ENCODE data around the gene CDH24.

CDH24 gene, protein sequence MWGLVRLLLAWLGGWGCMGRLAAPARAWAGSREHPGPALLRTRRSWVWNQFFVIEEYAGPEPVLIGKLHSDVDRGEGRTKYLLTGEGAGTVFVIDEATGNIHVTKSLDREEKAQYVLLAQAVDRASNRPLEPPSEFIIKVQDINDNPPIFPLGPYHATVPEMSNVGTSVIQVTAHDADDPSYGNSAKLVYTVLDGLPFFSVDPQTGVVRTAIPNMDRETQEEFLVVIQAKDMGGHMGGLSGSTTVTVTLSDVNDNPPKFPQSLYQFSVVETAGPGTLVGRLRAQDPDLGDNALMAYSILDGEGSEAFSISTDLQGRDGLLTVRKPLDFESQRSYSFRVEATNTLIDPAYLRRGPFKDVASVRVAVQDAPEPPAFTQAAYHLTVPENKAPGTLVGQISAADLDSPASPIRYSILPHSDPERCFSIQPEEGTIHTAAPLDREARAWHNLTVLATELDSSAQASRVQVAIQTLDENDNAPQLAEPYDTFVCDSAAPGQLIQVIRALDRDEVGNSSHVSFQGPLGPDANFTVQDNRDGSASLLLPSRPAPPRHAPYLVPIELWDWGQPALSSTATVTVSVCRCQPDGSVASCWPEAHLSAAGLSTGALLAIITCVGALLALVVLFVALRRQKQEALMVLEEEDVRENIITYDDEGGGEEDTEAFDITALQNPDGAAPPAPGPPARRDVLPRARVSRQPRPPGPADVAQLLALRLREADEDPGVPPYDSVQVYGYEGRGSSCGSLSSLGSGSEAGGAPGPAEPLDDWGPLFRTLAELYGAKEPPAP

DNA sequence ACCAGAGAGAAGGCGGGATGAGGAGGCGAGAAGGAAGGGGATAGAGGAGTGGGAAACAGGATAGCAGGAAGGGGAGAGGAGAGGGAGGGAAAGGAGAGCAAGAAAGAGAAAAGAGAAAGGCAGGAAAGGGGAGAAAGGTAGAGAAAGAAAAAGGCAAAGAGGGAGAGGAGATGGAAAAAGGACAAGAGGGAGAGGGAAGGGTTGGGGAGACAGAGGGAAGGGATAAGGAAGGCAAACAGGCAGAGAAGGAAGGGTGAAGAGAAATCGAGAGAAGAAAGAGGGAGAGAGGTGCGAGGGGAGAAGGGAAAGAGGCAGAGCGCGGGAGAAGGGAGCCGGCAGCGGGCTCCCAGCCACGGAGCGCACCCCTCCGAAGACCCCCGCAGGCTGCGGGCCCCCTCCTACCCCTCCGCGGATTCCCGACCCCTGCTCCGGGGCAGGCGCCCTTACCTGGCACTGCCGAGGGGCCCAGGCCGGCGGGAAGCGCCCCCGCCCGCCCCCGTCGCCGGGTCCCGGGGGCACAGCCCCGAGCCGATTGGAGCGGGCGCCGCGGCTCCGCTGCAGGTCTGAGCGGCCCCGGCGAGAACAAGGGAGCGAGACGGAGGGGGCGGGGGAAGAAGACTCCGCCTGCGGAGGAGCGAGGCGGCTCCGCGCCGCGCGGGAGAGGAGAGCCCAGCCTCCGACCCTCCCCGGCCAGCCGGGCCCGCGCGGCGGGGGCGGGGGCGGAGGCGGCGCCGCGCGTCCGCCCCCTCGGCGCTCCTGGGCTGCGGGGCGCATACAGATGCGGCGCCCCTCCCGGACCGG, at the start of gene CDH24:
CDH24 (minus strand) TSS at position 565 of the 801 bp plus-strand sequence. CDS start 1,787 bp downstream, outside the sequence.
- peak; percentile 87 for DNase-seq
- CTCF ChIA-PET, result interaction anchor here (0.7 to 19.2 kb wide), 25 partner anchors 8 to 497 kb away, joined by 3 to 633 read pairs (median 6); partner anchors contain the start of genes AJUBA and PSMB11
- peaks cover 21% of the 10 kb centered on the region for H3K4me1 Mint-ChIP-seq
- H3K9me3 Mint-ChIP-seq, result no peaks in the 10 kb centered on the region
- peak within 1 kb of the TSS; percentile 83 for H3K4me3 Mint-ChIP-seq
- peaks cover 21% of the 10 kb centered on the region for H3K36me3 Mint-ChIP-seq
- peaks cover 25% of the 10 kb centered on the region for H3K27me3 Mint-ChIP-seq
- H3K27ac Mint-ChIP-seq, result peak within 1 kb of the TSS; percentile 71

DNA sequence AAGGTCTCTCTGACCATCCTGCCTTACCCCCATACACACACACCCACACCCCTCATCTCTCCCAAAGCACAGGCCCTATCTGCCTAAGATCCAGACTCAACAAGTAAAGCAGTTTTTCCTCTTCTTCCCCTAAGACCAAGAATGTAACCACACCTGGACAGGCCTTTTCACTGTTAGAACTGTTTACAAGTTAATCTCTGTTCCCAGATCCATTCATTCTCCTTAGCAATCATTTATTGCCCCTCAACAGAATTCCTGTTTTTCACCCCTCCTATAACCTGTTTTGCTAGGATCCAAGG, 49.4 kb upstream of the CDH24 start:
- no peak for DNase-seq
- CTCF ChIA-PET, result interaction anchor here (1.1 kb wide), 1 partner anchor 14 kb away, joined by 3 read pairs; no protein-coding TSS in a partner anchor
- peaks cover 22% of the 10 kb centered on the region for H3K27me3 Mint-ChIP-seq
- H3K4me3 Mint-ChIP-seq, result no peak overlapping the region
- no peak overlapping the region for H3K27ac Mint-ChIP-seq
- H3K9me3 Mint-ChIP-seq, result no peaks in the 10 kb centered on the region
- H3K36me3 Mint-ChIP-seq, result no peaks in the 10 kb centered on the region
- H3K4me1 Mint-ChIP-seq, result peaks cover 3% of the 10 kb centered on the region

DNA sequence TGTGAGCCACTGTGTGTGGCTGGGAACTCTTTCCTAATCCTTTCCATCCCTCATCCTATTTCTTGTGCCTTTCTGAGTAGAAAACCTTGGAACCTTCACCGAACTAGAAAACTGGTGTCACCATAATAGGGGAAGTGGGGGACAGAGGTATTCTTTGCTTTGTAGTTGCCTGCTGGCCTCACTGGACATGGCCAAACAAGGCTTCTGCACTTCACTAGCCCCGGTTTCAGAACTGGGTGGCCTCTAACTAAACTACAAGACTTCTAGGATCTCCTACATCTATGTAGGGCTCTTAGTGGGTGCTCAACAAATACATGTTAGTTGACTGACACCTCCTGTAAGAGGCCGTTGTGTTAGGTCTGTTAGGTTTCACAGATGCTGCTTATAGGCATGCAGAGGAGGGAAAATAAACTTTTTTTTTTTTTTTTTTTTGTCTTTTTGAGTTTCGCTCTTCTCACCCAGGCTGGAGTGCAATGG, 48.1 kb upstream of the CDH24 start:
- no peaks in the 10 kb centered on the region for H3K9me3 Mint-ChIP-seq
- peaks cover 3% of the 10 kb centered on the region for H3K4me1 Mint-ChIP-seq
- H3K27ac Mint-ChIP-seq, result no peak overlapping the region
- H3K36me3 Mint-ChIP-seq, result peaks cover under 1% of the 10 kb centered on the region
- no peak for DNase-seq
- H3K27me3 Mint-ChIP-seq, result peaks cover 22% of the 10 kb centered on the region
- no peak overlapping the region for H3K4me3 Mint-ChIP-seq
- CTCF ChIA-PET, result no interaction called here

DNA sequence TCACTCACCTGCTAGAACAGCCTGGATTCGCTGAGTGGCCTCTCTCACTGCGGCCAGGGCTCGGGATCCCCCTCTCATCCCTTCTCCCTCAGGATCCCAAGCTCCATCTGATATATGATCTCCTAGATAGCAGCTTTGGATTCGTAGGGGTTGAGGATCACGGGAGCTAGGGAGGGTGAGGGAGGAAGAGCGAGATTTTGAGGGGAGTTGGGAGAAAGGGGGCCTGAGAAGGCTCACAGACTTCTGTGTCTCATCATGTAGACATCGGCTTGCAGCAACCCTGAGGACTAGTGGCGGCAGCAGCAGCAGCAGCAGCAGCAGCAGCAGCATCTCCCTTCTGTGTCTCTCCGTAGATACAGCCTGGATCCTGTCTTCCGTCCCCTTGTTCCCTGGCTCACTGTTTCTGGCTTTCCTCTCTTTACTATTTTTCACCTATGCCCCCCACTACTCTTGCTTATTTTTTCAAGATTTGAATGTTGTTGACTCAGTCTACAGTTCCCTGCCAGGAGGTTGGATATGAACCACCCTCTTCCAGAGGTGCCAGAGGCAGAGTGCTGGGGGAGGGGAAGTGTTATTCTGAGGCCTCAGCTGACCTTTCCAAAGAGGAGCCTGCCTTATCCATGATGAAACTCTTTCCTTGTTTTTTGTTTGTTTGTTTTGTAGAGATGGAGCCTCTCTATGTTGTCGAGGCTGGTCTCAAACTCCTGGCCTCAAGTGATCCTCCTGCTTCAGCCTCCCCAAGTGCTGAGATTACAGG, 47.4 kb upstream of the CDH24 start, which contains the start of gene CIROP:
CIROP (minus strand) TSS at position 399 of the 757 bp plus-strand sequence; CDS start at position 330, 69 bp downstream.
- CTCF ChIA-PET, result interaction anchor here (1.0 kb wide), 1 partner anchor 10 kb away, joined by 3 read pairs; the partner anchor contains the start of genes ACIN1 and C14orf119
- DNase-seq, result no peak
- H3K27me3 Mint-ChIP-seq, result peaks cover 22% of the 10 kb centered on the region
- peaks cover 4% of the 10 kb centered on the region for H3K36me3 Mint-ChIP-seq
- no peak within 1 kb of the TSS for H3K4me3 Mint-ChIP-seq
- peaks cover 3% of the 10 kb centered on the region for H3K4me1 Mint-ChIP-seq
- H3K9me3 Mint-ChIP-seq, result no peaks in the 10 kb centered on the region
- H3K27ac Mint-ChIP-seq, result no peak within 1 kb of the TSS

DNA sequence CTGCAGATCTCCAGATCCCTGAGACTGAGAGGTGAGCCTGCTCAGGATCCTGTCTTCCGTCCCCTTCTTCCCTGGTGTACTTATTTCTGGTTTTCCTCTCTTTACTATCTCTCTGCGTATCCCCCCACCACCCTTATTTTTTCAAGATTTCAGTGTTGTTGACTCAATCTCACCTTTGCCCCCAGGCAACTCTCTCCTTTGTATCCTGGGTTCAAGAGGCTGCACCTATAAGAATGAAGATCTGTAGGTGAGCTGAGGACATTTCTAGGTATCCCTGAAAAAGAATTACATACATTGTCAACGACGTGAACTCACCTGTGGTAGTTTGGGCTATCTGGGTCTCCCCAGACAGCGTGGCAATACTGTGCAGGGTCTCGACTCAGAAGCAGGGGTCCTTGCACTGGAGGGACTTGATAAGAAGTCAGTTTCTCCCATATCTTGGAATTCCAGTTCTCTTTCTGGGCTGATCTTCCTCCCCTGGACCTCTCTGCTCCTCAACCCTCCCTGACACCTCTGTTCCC, 46.8 kb upstream of the CDH24 start:
- no peak for DNase-seq
- Mint-ChIP-seq H3K4me1 (peaks cover 3% of the 10 kb centered on the region), H3K27ac (no peak overlapping the region), H3K36me3 (peaks cover 8% of the 10 kb centered on the region), H3K27me3 (peaks cover 22% of the 10 kb centered on the region), H3K9me3 (no peaks in the 10 kb centered on the region), H3K4me3 (no peak overlapping the region)
- CTCF ChIA-PET, result interaction anchor here (1.0 kb wide), 1 partner anchor 9 kb away, joined by 3 read pairs; the partner anchor contains the start of genes ACIN1 and C14orf119

DNA sequence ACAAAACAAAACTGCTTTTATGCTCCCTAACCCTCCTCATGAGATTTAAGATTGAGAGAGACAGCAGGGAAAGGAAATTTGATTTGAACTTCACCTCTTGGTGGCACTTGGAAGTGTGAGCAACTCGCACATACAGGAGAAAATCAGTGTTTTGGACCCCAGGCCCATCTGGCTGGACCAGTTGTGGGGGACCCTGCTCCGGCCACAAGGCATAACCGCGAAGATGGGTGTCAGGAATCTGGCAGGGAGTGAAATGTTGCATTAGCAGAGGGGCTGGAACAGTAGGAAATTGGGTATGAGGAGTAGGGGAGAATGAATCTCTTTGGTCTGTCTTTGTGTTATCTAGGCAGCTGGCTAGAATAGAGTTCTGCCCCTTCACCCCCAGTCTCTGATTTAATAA, 46.3 kb upstream of the CDH24 start:
- CTCF ChIA-PET, result interaction anchor here (1.0 kb wide), 1 partner anchor 8 kb away, joined by 3 read pairs; the partner anchor contains the start of genes ACIN1 and C14orf119
- no peak overlapping the region for H3K4me3 Mint-ChIP-seq
- H3K27ac Mint-ChIP-seq, result no peak overlapping the region

DNA sequence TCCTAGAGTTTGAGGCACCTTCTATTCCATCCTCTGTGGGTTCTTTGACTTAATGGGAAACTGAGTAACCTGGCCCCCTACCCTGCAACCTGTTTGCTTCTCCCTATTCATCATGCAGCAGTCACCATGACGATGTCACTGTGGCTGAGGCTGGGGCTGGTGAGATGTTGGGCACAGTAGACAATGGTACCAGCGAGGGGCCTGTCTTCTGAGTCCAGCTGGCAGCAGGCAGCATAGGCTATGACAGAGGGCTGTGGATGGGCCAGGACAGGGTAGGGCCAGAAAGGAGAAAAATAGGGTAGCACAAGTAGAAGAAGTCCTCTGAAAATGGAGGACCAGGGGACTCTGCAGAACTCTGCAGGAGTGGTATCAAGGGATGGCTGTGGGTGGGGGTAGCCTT, 45.5 kb upstream of the CDH24 start:
- H3K9me3 Mint-ChIP-seq, result no peaks in the 10 kb centered on the region
- peaks cover 4% of the 10 kb centered on the region for H3K4me1 Mint-ChIP-seq

More for the DNA sequence above, 46.3 kb upstream of the CDH24 start:
- Mint-ChIP-seq H3K36me3 (peaks cover 11% of the 10 kb centered on the region), H3K9me3 (no peaks in the 10 kb centered on the region), H3K27me3 (peaks cover 22% of the 10 kb centered on the region), H3K4me1 (peaks cover 3% of the 10 kb centered on the region)
- DNase-seq, result no peak

DNA sequence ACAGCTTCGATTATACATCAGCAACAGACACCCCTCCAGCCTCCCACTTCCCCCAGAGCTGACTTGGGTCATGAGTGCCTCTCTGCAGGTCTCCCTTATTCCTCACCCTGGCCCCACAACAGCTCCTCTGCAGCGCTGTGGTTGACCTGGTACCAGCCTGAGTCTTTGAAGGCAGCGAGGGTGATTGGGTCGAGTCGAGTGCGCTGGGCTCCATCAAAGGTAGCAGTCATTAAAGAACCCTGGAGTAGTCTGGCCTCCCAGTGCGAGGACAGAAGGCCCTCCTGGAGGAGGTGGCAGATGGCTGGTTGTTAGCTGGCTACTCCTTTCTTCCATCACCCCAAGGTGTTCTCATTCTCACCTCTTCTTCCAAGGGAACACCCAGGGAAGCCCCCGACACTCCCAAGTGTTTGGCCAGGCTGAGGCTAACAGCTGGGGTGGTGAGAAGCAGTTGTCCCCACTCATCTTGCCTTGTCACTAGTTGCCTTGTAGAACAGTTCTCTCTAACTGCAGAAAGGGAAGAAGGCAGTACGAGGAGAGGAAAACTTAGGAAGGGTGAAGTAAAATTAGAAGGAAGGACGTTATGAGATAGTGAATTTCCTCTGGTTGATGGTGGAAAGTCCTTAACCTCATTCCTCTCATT, 44.8 kb upstream of the CDH24 start:
- H3K36me3 Mint-ChIP-seq, result peaks cover 22% of the 10 kb centered on the region
- no peak overlapping the region for H3K4me3 Mint-ChIP-seq
- H3K9me3 Mint-ChIP-seq, result no peaks in the 10 kb centered on the region
- peaks cover 11% of the 10 kb centered on the region for H3K4me1 Mint-ChIP-seq
- peaks cover 22% of the 10 kb centered on the region for H3K27me3 Mint-ChIP-seq
- DNase-seq, result no peak
- CTCF ChIA-PET, result interaction anchor here (1.3 kb wide), 1 partner anchor 25 kb away, joined by 3 read pairs; no protein-coding TSS in a partner anchor
- H3K27ac Mint-ChIP-seq, result no peak overlapping the region

More for the DNA sequence above, 45.5 kb upstream of the CDH24 start:
- CTCF ChIA-PET, result no interaction called here
- Mint-ChIP-seq H3K36me3 (peaks cover 15% of the 10 kb centered on the region), H3K27ac (no peak overlapping the region), H3K27me3 (peaks cover 22% of the 10 kb centered on the region), H3K4me3 (no peak overlapping the region)
- no peak for DNase-seq

DNA sequence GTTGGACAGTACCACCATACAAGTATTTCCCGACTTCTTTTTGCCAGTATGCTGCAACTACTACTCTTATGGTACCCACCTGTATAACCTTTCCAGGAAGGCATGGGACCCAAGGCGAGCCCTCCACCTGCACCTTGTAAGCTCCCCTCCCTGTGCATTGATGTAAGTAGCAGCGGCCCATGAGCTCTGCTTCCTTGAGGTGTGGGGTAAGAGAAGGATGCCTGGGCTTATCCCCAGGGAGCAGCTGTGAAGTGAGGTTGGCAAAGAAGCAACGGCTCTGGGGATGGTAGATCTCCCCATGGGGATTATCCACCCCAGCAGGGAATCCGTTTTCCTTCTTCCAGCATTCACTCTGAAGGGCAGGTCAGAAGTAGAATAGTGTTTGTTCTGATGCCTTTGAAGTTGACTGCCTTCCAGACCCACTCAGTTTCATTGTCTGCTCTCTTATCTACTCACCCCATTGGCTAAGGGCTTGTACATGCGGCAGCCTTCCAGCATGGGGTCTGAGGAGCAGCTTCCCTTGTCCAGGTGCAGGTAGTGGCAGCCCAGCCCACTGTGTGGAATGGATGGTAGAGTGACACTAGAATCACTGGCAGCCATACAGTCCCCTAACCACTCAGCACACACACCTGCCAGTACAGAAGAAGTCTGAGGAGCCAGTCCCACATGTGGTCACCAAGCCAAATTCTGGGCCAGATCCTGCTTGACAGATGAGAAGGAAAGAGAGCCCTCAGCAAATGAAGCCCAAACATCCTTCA, 44.1 kb upstream of the CDH24 start:
- Mint-ChIP-seq H3K27me3 (peaks cover 22% of the 10 kb centered on the region), H3K27ac (no peak overlapping the region)

DNA sequence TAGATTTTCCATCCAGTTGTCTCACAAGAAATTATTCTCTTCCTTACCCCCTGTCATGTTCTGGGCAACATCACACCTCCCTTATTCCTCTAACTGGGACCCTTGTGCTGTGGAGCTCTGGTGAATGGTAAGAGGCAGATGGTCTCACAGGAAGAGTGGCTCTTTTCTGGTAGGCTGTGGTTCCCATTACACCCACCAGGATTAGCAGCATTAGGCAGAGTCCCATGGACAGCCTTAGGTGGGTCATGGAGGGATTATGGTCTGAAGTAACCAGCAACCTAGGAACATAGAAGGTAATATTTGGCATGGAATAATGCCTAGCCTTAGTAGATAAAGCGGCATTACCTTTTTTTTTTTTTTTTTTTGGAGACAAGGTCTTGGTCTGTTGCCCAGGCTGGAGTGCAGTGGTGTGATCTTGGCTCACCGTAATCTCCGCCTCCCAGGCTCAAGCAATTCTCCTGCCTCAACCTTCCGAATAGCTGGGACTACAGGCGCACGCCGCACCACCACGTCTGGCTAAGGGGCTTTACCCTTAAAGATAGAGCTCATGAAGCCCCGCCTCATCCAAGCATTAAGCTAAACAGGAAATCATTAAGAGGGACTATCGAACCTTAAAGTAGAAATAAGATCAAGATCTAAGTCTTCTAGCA, 42.0 kb upstream of the CDH24 start:
- CTCF ChIA-PET, result interaction anchor here (1.2 to 1.5 kb wide), 2 partner anchors 21 to 126 kb away, joined by 3 to 10 read pairs; no protein-coding TSS in a partner anchor
- Mint-ChIP-seq H3K36me3 (peaks cover 27% of the 10 kb centered on the region), H3K4me3 (no peak overlapping the region), H3K27ac (no peak overlapping the region), H3K9me3 (no peaks in the 10 kb centered on the region), H3K27me3 (peaks cover 17% of the 10 kb centered on the region), H3K4me1 (peaks cover 15% of the 10 kb centered on the region)
- no peak for DNase-seq

More for the DNA sequence above, 44.1 kb upstream of the CDH24 start:
- H3K36me3 Mint-ChIP-seq, result peaks cover 27% of the 10 kb centered on the region
- H3K9me3 Mint-ChIP-seq, result no peaks in the 10 kb centered on the region
- no peak for DNase-seq
- peaks cover 18% of the 10 kb centered on the region for H3K4me1 Mint-ChIP-seq
- no peak overlapping the region for H3K4me3 Mint-ChIP-seq
- CTCF ChIA-PET, result interaction anchor here (1.3 kb wide), 2 partner anchors 24 to 33 kb away, joined by 3 to 4 read pairs; no protein-coding TSS in a partner anchor

DNA sequence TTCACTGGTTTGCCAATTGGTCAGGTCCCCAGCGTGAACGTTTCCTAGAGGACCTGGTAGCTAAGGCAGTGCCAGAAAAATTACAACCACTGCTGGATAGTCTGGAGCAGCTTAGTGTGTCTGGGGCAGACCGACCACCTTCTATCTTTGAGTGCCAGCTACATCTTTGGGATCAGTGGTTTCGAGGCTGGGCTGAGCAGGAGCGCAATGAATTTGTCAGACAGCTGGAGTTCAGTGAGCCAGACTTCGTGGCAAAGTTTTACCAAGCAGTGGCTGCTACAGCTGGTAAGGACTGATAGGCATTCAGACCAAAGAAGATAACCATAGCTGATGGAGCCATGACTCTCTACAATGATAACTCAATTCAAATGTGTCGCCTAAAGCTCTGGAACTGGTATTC, 40.5 kb upstream of the CDH24 start:
- H3K4me3 Mint-ChIP-seq, result peak overlapping the region; percentile 7
- H3K27me3 Mint-ChIP-seq, result peaks cover 5% of the 10 kb centered on the region
- CTCF ChIA-PET, result interaction anchor here (0.7 to 1.6 kb wide), 4 partner anchors 21 to 29 kb away, joined by 3 to 5 read pairs (median 4); no protein-coding TSS in a partner anchor
- peaks cover 24% of the 10 kb centered on the region for H3K4me1 Mint-ChIP-seq
- peaks cover 32% of the 10 kb centered on the region for H3K36me3 Mint-ChIP-seq
- H3K9me3 Mint-ChIP-seq, result no peaks in the 10 kb centered on the region
- DNase-seq, result no peak
- no peak overlapping the region for H3K27ac Mint-ChIP-seq

All from activated naive CD4-positive, alpha-beta T cell treated with anti-CD3 and anti-CD28 coated beads, Interleukin-2, amount 10 ng/mL, durations not matched to agents 7 days and 5 days (primary cell).